Prostate gland (tissue), 2 donors: ENCODE measurements around the gene IL17RE. TPM values are rescaled to one million over a fixed set of nuclear protein-coding genes. Genes with fewer than 3 reads are reported as not detected.

Source experiments
- DNase-seq: peaks from one replicate; pipeline ENCODE4 v3.0.0-alpha.2; 2019; ENCODE audit warnings: low spot score
- H3K27ac ChIP-seq, 2 donors: fragments of 200-600 bp; sonication (generic); 2 replicates each; pipeline ENCODE4 v1.5.1; 2017 to 2019
- H3K27me3 ChIP-seq: fragments of 200-600 bp; sonication (generic); replicated peaks from 2 replicates; pipeline ENCODE4 v1.5.1; 2019; ENCODE audit not compliant: insufficient read depth
- H3K36me3 ChIP-seq, 2 donors: fragments of 200-600 bp; sonication (generic); 1 replicate in 1 of 2; 2 replicates in 1 of 2; pipeline versions ENCODE4 v1.5.1 to v1.8.1; 2017 to 2019
- H3K4me1 ChIP-seq: fragments of 200-600 bp; sonication (generic); replicated peaks from 2 replicates; pipeline ENCODE4 v1.5.1; 2019
- H3K4me3 ChIP-seq, 2 donors: fragments of 200-600 bp; sonication (generic); 2 replicates each; pipeline ENCODE4 v1.5.1; 2017 to 2019
- H3K9me3 ChIP-seq: fragments of 200-600 bp; sonication (generic); 2 replicates; pipeline ENCODE4 v1.5.1; 2017
- CTCF ChIP-seq, 4 experiments: fragments of 200-600 bp in 2 of 4; fragments of 450-650 bp in 2 of 4; sonication (generic) in 2 of 4; IDR thresholded peaks; 1 replicate in 3 of 4; 2 replicates in 1 of 4; pipeline ENCODE4 v1.5.1; 2016 to 2019; ENCODE audit warnings: antibody characterized with exemption in 4 of 4, mild to moderate bottlenecking in 2 of 4, moderate library complexity in 2 of 4
- POLR2A ChIP-seq: fragments of 450-650 bp; IDR thresholded peaks from one replicate; pipeline ENCODE4 v1.6.1; 2016; ENCODE audit warnings: antibody characterized with exemption, mild to moderate bottlenecking
- POLR2AphosphoS5 ChIP-seq: sonication (generic); formaldehyde crosslinking; IDR thresholded peaks from one replicate; pipeline ENCODE4 v1.6.1; 2017; ENCODE audit warnings: antibody characterized with exemption
- WGBS: methylation state at CpG from one replicate; pipeline ENCODE4 v1.1.5; 2018; 5-methylcytosine and 5-hydroxymethylcytosine counted together
- intact Hi-C: fragments of 100-400 bp; cut with DNase I; formaldehyde crosslinking; loops from one replicate; pipeline ENCODE4 v1.14.2; 2022
- total RNA-seq, 2 donors: library from RNA; depleted of rRNA; stranded (reverse); fragments of >200 nt; gene quantifications; one replicate each; pipeline ENCODE4 v1.1.0, GENCODE V29; 2016

IL17RE gene
- total RNA-seq, 2 donors from 2014 or later, result 10.1 to 28.2 TPM

- no peaks in the 10 kb centered on the region for H3K27me3 ChIP-seq
- intact Hi-C loops, result no loop called here
- no peak for TF ChIP-seq CTCF (IDR thresholded peaks at IDR 0.05)
- TF ChIP-seq POLR2AphosphoS5, result no peak
- no peaks in the 10 kb centered on the region for H3K36me3 ChIP-seq
- no peaks in the 10 kb centered on the region for H3K9me3 ChIP-seq
- no peak overlapping the region for H3K4me3 ChIP-seq
- no peak for DNase-seq
- H3K4me1 ChIP-seq, result no peaks in the 10 kb centered on the region
- 90% methylated on average over 5 of the region's 5 CpGs for WGBS
- H3K27ac ChIP-seq, result no peak overlapping the region
These were observed 15.2 kb upstream of the IL17RE start for GRCh38 chr3:9887480-9887879.

- 92% methylated on average over 3 of the region's 3 CpGs for WGBS
- intact Hi-C loops, result no loop called here
- TF ChIP-seq CTCF (IDR thresholded peaks at IDR 0.05) (no peak), POLR2A (no peak), POLR2AphosphoS5 (no peak)
These were observed 14.1 kb upstream of the IL17RE start for GRCh38 chr3:9888540-9888939.

GRCh38 chr3:9889405-9889804 is 13.2 kb upstream of the IL17RE start:
- Histone ChIP-seq H3K9me3 (no peaks in the 10 kb centered on the region), H3K27me3 (no peaks in the 10 kb centered on the region), H3K27ac (no peak overlapping the region), H3K4me3 (no peak overlapping the region), H3K4me1 (no peaks in the 10 kb centered on the region), H3K36me3 (peaks cover 0 to 9% of the 10 kb centered on the region in 2 donors)
- no peak for DNase-seq
- TF ChIP-seq POLR2A (no peak), POLR2AphosphoS5 (no peak), CTCF (IDR thresholded peaks at IDR 0.05) (no peak)
- intact Hi-C loops, result no loop called here
- 76% methylated on average over 5 of the region's 5 CpGs for WGBS

More at GRCh38 chr3:9888540-9888939, 14.1 kb upstream of the IL17RE start:
- DNase-seq, result no peak
- peaks cover 0 to 5% of the 10 kb centered on the region in 2 donors for H3K36me3 ChIP-seq
- no peak overlapping the region for H3K27ac ChIP-seq
- no peaks in the 10 kb centered on the region for H3K27me3 ChIP-seq
- H3K4me1 ChIP-seq, result no peaks in the 10 kb centered on the region
- H3K9me3 ChIP-seq, result no peaks in the 10 kb centered on the region
- no peak overlapping the region for H3K4me3 ChIP-seq

GRCh38 chr3:9890249-9891071 is 12.2 kb upstream of the IL17RE start, which contains the start of gene JAGN1:
Gene JAGN1, plus strand, starts transcription at chr3:9890610. Its CDS starts 113 bp downstream, at chr3:9890723.
- DNase-seq, result peak; percentile 84
- Histone ChIP-seq H3K27me3 (no peaks in the 10 kb centered on the region), H3K4me3 (peak within 1 kb of the TSS; percentile 92), H3K9me3 (no peaks in the 10 kb centered on the region), H3K36me3 (peaks cover 0 to 9% of the 10 kb centered on the region in 2 donors), H3K27ac (peak within 1 kb of the TSS; percentile 94 to 95), H3K4me1 (no peaks in the 10 kb centered on the region)
- WGBS, result under 1% methylated on average over 55 of the region's 62 CpGs
- TF ChIP-seq POLR2A (peak; percentile 89), POLR2AphosphoS5 (peak; percentile 87), CTCF (IDR thresholded peaks at IDR 0.05) (peak in 1 of 4 experiments; percentile 14)
- intact Hi-C loops, result loop anchor here (2.0 kb wide), 1 partner anchor 24 kb away; no protein-coding TSS in a partner anchor
